GM23338 (cell line): ENCODE data around the gene CCDC38. TPM values are rescaled to one million over a fixed set of nuclear protein-coding genes. Genes with fewer than 3 reads are reported as not detected.

Experiments
- ATAC-seq: fragments of 200-7000 bp; cut with Tn5 transposase; 3 replicates; pipeline ENCODE4 v1.9.1; 2020
- DNase-seq: peaks from one replicate; pipeline ENCODE4 v3.0.0-alpha.2; 2015; ENCODE audit warnings: low spot score
- H2AFZ ChIP-seq: fragments of 200-600 bp; sonication (generic); 2 replicates; pipeline ENCODE4 v1.8.0; 2016; ENCODE audit warnings: antibody characterized with exemption, mild to moderate bottlenecking, moderate library complexity
- H3F3A ChIP-seq: fragments of 200-600 bp; sonication (generic); replicated peaks from 2 replicates; pipeline ENCODE4 v1.8.0; 2017; ENCODE audit warnings: antibody characterized with exemption, mixed run types, low read depth
- H3K27ac ChIP-seq: fragments of 200-600 bp; sonication (generic); 2 replicates; pipeline ENCODE4 v1.6.1; 2016; ENCODE audit warnings: low read depth
- H3K27me3 ChIP-seq: fragments of 200-600 bp; sonication (generic); 2 replicates; pipeline ENCODE4 v1.8.0; 2016; ENCODE audit warnings: mild to moderate bottlenecking, mixed run types, moderate library complexity; ENCODE audit not compliant: insufficient read depth
- H3K36me3 ChIP-seq: fragments of 200-600 bp; sonication (generic); 2 replicates; pipeline ENCODE4 v1.8.0; 2016; ENCODE audit warnings: mild to moderate bottlenecking; ENCODE audit not compliant: insufficient read depth
- H3K4me1 ChIP-seq: fragments of 200-600 bp; sonication (generic); 2 replicates; pipeline ENCODE4 v1.8.0; 2016; ENCODE audit warnings: mild to moderate bottlenecking, moderate library complexity; ENCODE audit not compliant: insufficient read depth
- H3K4me2 ChIP-seq: fragments of 200-600 bp; sonication (generic); 2 replicates; pipeline ENCODE4 v1.7.1; 2017; ENCODE audit warnings: mixed run types
- H3K4me3 ChIP-seq: fragments of 200-600 bp; sonication (generic); 2 replicates; pipeline ENCODE4 v1.6.1; 2016; ENCODE audit warnings: mixed run types
- H3K79me2 ChIP-seq: fragments of 200-600 bp; sonication (generic); replicated peaks from 2 replicates; pipeline ENCODE4 v1.8.0; 2017; ENCODE audit warnings: mild to moderate bottlenecking; ENCODE audit not compliant: insufficient read depth
- H3K9me2 ChIP-seq: fragments of 200-600 bp; sonication (generic); 2 replicates; pipeline ENCODE4 v1.8.0; 2017; ENCODE audit not compliant: insufficient read depth
- H4K20me1 ChIP-seq: fragments of 200-600 bp; sonication (generic); replicated peaks from 2 replicates; pipeline ENCODE4 v1.8.0; 2017; ENCODE audit warnings: mild to moderate bottlenecking; ENCODE audit not compliant: insufficient read depth
- H3K27ac Mint-ChIP-seq: 2 replicates; pipeline ENCODE4 v1.8.0; 2020; ENCODE audit warnings: inconsistent platforms, mild to moderate bottlenecking, moderate library complexity, mixed read lengths
- H3K27me3 Mint-ChIP-seq: 3 replicates; pipeline ENCODE4 v1.8.0; 2022; ENCODE audit warnings: low read depth, mild to moderate bottlenecking, moderate library complexity, mixed read lengths, inconsistent platforms; ENCODE audit not compliant: insufficient read depth, poor library complexity
- H3K36me3 Mint-ChIP-seq: 3 replicates; pipeline ENCODE4 v1.8.0; 2021; ENCODE audit warnings: low read depth, mild to moderate bottlenecking, inconsistent platforms, moderate library complexity, mixed read lengths
- H3K4me1 Mint-ChIP-seq: 3 replicates; pipeline ENCODE4 v1.8.0; 2020; ENCODE audit warnings: mild to moderate bottlenecking, inconsistent platforms, mixed read lengths
- H3K4me3 Mint-ChIP-seq: 3 replicates; pipeline ENCODE4 v1.8.0; 2021; ENCODE audit warnings: moderate library complexity, mild to moderate bottlenecking, inconsistent platforms, mixed read lengths
- H3K9me3 Mint-ChIP-seq: 3 replicates; pipeline ENCODE4 v1.8.0; 2020; ENCODE audit warnings: moderate library complexity, mild to moderate bottlenecking, inconsistent platforms, mixed read lengths
- CREB1 ChIP-seq: fragments of 250-450 bp; sonication (Bioruptor Pico); IDR thresholded peaks from 2 replicates; pipeline ENCODE4 v1.5.0; 2020; ENCODE audit warnings: low read depth, mild to moderate bottlenecking, moderate library complexity
- CTCF ChIP-seq, 2 experiments: fragments of 200-600 bp in 1 of 2; sonication (generic) in 1 of 2; conservative IDR thresholded peaks; 2 replicates each; pipeline versions ENCODE4 v1.5.1 to v1.6.1; 2016 to 2017; ENCODE audit warnings: antibody characterized with exemption in 2 of 2, low read depth in 2 of 2, mild to moderate bottlenecking in 2 of 2, moderate library complexity in 1 of 2
- JUNB ChIP-seq: IDR thresholded peaks from one replicate; pipeline ENCODE4 v1.6.1; 2016; ENCODE audit warnings: antibody characterized with exemption; ENCODE audit not compliant: unreplicated experiment
- POLR2AphosphoS5 ChIP-seq: IDR thresholded peaks from 2 replicates; pipeline ENCODE4 v1.6.1; 2016; ENCODE audit warnings: antibody characterized with exemption, low read depth
- REST ChIP-seq: IDR thresholded peaks from one replicate; pipeline ENCODE4 v1.6.1; 2018; ENCODE audit warnings: antibody characterized with exemption; ENCODE audit not compliant: unreplicated experiment
- STAT1 ChIP-seq: IDR thresholded peaks from one replicate; pipeline ENCODE4 v1.6.1; 2016; ENCODE audit warnings: antibody characterized with exemption; ENCODE audit not compliant: unreplicated experiment
- ZNF114 ChIP-seq: fragments of 250-450 bp; sonication (Bioruptor Pico); IDR thresholded peaks from 2 replicates; pipeline ENCODE4 v1.5.0; 2020; ENCODE audit warnings: mild to moderate bottlenecking, moderate library complexity
- ZNF331 ChIP-seq: fragments of 250-450 bp; sonication (Bioruptor Pico); IDR thresholded peaks from 2 replicates; pipeline ENCODE4 v1.5.0; 2020; ENCODE audit warnings: low read depth, mild to moderate bottlenecking, moderate library complexity
- polyA plus RNA-seq: library from polyadenylated mRNA; unstranded; fragments of >200 nt; fragmentation: Nextera tagmentation; extraction: Ambion mirVana; gene quantifications from 2 replicates; pipeline ENCODE4 v1.2.1, GENCODE V29; 2016
- total RNA-seq: library from RNA; depleted of rRNA; stranded (reverse); fragments of >200 nt; shearing (Covaris generic); gene quantifications from 2 replicates; pipeline ENCODE4 v1.2.3, GENCODE V29; 2014
- TF ChIP-seq, protein P1 (sequence below): fragments of 250-450 bp; sonication (Bioruptor Pico); IDR thresholded peaks from 2 replicates; pipeline ENCODE4 v1.5.0; 2020; ENCODE audit warnings: mild to moderate bottlenecking, moderate library complexity

Gene CCDC38
- total and polyA plus RNA-seq, 2 experiments from 2014 or later: not detected

GRCh38 chr12:95877622-95878021 lies 64.8 kb downstream of the CCDC38 start (continued):
- TF ChIP-seq ZNF114 (CRISPR knock-in tag) (no peak), CTCF (conservative IDR thresholded peaks at IDR 0.05; ENCODE audit: low read depth in 2 of 2) (no peak), ZNF331 (CRISPR knock-in tag) (no peak), CREB1 (CRISPR knock-in tag) (no peak)

- Mint-ChIP-seq H3K27ac (no peak overlapping the region; the same call in 1 of the 2 replicates), H3K27me3 (no peaks in the 10 kb centered on the region), H3K9me3 (peaks cover 9% of the 10 kb centered on the region), H3K4me1 (peaks cover 24% of the 10 kb centered on the region), H3K36me3 (peaks cover 20% of the 10 kb centered on the region; the same call in 2 of the 3 replicates), H3K4me3 (no peak overlapping the region)
- Histone ChIP-seq H4K20me1 (no peaks in the 10 kb centered on the region), H3K27ac (peak overlapping the region; percentile 71), H3K4me1 (peaks cover 30% of the 10 kb centered on the region), H3K79me2 (no peaks in the 10 kb centered on the region), H3K27me3 (no peaks in the 10 kb centered on the region), H3K36me3 (no peaks in the 10 kb centered on the region), H3K4me3 (no peak overlapping the region), H2AFZ (no peak overlapping the region), H3K4me2 (peak overlapping the region; percentile 9), H3K9me2 (no peaks in the 10 kb centered on the region), H3F3A (no peaks in the 10 kb centered on the region)
- TF ChIP-seq POLR2AphosphoS5: no peak
- peak; percentile 28 to 51 for TF ChIP-seq CTCF (conservative IDR thresholded peaks at IDR 0.05; ENCODE audit: low read depth in 2 of 2)
- TF ChIP-seq, protein P1, sequence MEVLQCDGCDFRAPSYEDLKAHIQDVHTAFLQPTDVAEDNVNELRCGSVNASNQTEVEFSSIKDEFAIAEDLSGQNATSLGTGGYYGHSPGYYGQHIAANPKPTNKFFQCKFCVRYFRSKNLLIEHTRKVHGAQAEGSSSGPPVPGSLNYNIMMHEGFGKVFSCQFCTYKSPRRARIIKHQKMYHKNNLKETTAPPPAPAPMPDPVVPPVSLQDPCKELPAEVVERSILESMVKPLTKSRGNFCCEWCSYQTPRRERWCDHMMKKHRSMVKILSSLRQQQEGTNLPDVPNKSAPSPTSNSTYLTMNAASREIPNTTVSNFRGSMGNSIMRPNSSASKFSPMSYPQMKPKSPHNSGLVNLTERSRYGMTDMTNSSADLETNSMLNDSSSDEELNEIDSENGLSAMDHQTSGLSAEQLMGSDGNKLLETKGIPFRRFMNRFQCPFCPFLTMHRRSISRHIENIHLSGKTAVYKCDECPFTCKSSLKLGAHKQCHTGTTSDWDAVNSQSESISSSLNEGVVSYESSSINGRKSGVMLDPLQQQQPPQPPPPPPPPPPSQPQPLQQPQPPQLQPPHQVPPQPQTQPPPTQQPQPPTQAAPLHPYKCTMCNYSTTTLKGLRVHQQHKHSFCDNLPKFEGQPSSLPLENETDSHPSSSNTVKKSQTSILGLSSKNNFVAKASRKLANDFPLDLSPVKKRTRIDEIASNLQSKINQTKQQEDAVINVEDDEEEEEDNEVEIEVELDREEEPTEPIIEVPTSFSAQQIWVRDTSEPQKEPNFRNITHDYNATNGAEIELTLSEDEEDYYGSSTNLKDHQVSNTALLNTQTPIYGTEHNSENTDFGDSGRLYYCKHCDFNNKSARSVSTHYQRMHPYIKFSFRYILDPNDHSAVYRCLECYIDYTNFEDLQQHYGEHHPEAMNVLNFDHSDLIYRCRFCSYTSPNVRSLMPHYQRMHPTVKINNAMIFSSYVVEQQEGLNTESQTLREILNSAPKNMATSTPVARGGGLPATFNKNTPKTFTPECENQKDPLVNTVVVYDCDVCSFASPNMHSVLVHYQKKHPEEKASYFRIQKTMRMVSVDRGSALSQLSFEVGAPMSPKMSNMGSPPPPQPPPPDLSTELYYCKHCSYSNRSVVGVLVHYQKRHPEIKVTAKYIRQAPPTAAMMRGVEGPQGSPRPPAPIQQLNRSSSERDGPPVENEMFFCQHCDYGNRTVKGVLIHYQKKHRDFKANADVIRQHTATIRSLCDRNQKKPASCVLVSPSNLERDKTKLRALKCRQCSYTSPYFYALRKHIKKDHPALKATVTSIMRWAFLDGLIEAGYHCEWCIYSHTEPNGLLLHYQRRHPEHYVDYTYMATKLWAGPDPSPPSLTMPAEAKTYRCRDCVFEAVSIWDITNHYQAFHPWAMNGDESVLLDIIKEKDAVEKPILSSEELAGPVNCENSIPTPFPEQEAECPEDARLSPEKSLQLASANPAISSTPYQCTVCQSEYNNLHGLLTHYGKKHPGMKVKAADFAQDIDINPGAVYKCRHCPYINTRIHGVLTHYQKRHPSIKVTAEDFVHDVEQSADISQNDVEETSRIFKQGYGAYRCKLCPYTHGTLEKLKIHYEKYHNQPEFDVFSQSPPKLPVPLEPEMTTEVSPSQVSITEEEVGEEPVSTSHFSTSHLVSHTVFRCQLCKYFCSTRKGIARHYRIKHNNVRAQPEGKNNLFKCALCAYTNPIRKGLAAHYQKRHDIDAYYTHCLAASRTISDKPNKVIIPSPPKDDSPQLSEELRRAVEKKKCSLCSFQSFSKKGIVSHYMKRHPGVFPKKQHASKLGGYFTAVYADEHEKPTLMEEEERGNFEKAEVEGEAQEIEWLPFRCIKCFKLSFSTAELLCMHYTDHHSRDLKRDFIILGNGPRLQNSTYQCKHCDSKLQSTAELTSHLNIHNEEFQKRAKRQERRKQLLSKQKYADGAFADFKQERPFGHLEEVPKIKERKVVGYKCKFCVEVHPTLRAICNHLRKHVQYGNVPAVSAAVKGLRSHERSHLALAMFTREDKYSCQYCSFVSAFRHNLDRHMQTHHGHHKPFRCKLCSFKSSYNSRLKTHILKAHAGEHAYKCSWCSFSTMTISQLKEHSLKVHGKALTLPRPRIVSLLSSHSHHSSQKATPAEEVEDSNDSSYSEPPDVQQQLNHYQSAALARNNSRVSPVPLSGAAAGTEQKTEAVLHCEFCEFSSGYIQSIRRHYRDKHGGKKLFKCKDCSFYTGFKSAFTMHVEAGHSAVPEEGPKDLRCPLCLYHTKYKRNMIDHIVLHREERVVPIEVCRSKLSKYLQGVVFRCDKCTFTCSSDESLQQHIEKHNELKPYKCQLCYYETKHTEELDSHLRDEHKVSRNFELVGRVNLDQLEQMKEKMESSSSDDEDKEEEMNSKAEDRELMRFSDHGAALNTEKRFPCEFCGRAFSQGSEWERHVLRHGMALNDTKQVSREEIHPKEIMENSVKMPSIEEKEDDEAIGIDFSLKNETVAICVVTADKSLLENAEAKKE (CRISPR knock-in tag): no peak
- TF ChIP-seq REST: no peak
- no peak for TF ChIP-seq ZNF114 (CRISPR knock-in tag)
- TF ChIP-seq JUNB: no peak
- no peak for TF ChIP-seq STAT1
- DNase-seq (peak; percentile 52), ATAC-seq (peak; percentile 96)
These were observed 68.0 kb downstream of the CCDC38 start for GRCh38 chr12:95874452-95874851.
